Hepatocyte (in vitro differentiated cells): Measurements from ENCODE around the gene GPR37L1.

Source experiments
- EZH2phosphoT487 ChIP-seq: fragments of 200-600 bp; sonication (generic); IDR thresholded peaks from one replicate; pipeline ENCODE4 v1.6.1; 2018; ENCODE audit warnings: antibody characterized with exemption, mild to moderate bottlenecking, low read depth, moderate library complexity; ENCODE audit not compliant: unreplicated experiment, severe bottlenecking
- TF ChIP-seq, protein P1 (sequence below): fragments of 200-600 bp; sonication (generic); IDR thresholded peaks from 2 replicates; pipeline ENCODE4 v1.5.1; 2016; ENCODE audit warnings: antibody characterized with exemption, mild to moderate bottlenecking; ENCODE audit not compliant: poor library complexity

DNA sequence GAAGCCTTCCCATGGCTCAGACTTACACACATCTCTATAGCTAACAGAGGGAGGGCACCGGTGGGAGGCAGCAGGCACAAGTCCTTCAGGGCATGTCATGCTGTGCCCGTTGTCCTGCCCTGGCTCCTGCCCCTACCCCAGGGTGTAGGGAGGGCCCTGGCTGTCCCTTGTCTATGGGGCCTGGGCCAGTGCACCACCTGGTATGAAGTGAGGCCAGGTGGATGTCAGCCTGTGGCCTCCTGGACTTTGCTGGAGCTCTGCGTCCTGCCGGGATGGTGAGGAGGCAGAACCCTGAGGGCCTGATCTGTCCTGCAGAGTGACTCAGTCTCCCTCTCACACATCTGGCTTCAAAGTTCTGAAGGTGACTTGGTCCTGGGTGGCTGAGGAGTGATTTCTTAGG is 47.3 kb upstream of the GPR37L1 start:
- TF ChIP-seq, protein P1, sequence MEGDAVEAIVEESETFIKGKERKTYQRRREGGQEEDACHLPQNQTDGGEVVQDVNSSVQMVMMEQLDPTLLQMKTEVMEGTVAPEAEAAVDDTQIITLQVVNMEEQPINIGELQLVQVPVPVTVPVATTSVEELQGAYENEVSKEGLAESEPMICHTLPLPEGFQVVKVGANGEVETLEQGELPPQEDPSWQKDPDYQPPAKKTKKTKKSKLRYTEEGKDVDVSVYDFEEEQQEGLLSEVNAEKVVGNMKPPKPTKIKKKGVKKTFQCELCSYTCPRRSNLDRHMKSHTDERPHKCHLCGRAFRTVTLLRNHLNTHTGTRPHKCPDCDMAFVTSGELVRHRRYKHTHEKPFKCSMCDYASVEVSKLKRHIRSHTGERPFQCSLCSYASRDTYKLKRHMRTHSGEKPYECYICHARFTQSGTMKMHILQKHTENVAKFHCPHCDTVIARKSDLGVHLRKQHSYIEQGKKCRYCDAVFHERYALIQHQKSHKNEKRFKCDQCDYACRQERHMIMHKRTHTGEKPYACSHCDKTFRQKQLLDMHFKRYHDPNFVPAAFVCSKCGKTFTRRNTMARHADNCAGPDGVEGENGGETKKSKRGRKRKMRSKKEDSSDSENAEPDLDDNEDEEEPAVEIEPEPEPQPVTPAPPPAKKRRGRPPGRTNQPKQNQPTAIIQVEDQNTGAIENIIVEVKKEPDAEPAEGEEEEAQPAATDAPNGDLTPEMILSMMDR = no peak
- TF ChIP-seq EZH2phosphoT487 = no peak
